Measurements from ENCODE around the gene ADAMTSL1.

DNA sequence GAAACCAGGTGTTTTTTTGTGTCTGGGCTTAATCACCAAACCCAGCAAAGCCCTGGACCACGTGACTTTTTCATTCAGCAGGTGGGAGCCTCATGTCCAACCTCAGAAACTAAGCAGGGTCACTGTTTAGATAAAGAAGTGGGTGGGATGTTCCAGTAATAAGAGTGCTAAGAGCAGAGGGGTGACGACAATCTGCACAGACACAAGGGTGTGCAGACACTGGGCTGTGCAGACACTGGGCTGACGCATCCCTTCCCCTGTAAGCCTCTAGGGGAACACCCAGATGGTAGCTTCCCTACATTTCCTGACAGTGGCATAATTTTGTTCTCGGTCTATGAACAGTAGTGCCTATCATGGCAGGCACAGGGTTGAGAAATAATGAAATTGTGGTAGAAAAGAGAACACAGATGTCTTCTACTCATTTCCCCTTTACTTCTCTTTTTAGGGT is 474.0 kb downstream of the ADAMTSL1 start:
- TF ChIP-seq, protein P1, sequence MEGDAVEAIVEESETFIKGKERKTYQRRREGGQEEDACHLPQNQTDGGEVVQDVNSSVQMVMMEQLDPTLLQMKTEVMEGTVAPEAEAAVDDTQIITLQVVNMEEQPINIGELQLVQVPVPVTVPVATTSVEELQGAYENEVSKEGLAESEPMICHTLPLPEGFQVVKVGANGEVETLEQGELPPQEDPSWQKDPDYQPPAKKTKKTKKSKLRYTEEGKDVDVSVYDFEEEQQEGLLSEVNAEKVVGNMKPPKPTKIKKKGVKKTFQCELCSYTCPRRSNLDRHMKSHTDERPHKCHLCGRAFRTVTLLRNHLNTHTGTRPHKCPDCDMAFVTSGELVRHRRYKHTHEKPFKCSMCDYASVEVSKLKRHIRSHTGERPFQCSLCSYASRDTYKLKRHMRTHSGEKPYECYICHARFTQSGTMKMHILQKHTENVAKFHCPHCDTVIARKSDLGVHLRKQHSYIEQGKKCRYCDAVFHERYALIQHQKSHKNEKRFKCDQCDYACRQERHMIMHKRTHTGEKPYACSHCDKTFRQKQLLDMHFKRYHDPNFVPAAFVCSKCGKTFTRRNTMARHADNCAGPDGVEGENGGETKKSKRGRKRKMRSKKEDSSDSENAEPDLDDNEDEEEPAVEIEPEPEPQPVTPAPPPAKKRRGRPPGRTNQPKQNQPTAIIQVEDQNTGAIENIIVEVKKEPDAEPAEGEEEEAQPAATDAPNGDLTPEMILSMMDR (IDR thresholded peaks at IDR 0.05): no peak
- no peak for TF ChIP-seq POLR2A (IDR thresholded peaks at IDR 0.05)
